WTC11 (cell line): ENCODE data around the gene WDFY3. TPM values are rescaled to one million over a fixed set of nuclear protein-coding genes. Genes with fewer than 3 reads are reported as not detected.

Source experiments
- ATAC-seq: fragments of 200-7000 bp; cut with Tn5 transposase; 2 replicates; pipeline ENCODE4 v1.10.0; 2021; ENCODE audit warnings: mild to moderate bottlenecking, moderate library complexity
- CTCF ChIA-PET: fragments of 300-600 bp; sonication (Branson Sonifier 250); formaldehyde crosslinking; loops from one replicate; lab custom pipeline; 2021; ENCODE audit warnings: antibody characterized with exemption; lab: Charles Lee
- POLR2A ChIA-PET: fragments of 350-600 bp; sonication (Branson Sonifier 250); formaldehyde crosslinking; loops from one replicate; lab custom pipeline; 2021; ENCODE audit warnings: antibody characterized with exemption; lab: Charles Lee
- DNase-seq: peaks from one replicate; pipeline ENCODE4 v3.0.0; 2021; ENCODE audit warnings: low spot score
- H3K27ac Mint-ChIP-seq: 2 replicates; pipeline ENCODE4 v1.8.0; 2021; ENCODE audit warnings: mixed read lengths
- H3K27me3 Mint-ChIP-seq: 2 replicates; pipeline ENCODE4 v1.8.0; 2021; ENCODE audit warnings: low read depth, mild to moderate bottlenecking, moderate library complexity, mixed read lengths
- H3K36me3 Mint-ChIP-seq: 2 replicates; pipeline ENCODE4 v1.8.0; 2021; ENCODE audit warnings: mixed read lengths
- H3K4me1 Mint-ChIP-seq: 2 replicates; pipeline ENCODE4 v1.8.0; 2022; ENCODE audit warnings: mixed read lengths
- H3K4me3 Mint-ChIP-seq: 2 replicates; pipeline ENCODE4 v1.8.0; 2021; ENCODE audit warnings: mild to moderate bottlenecking, moderate library complexity, mixed read lengths
- H3K9me3 Mint-ChIP-seq: 2 replicates; pipeline ENCODE4 v1.8.0; 2021; ENCODE audit warnings: mixed read lengths
- ARID4B ChIP-seq: sonication (generic); formaldehyde crosslinking; IDR thresholded peaks from 2 replicates; pipeline ENCODE4 v1.8.0; 2023; ENCODE audit warnings: missing genetic modification reagents, mild to moderate bottlenecking, borderline replicate concordance
- ATF1 ChIP-seq: sonication (generic); formaldehyde crosslinking; IDR thresholded peaks from 2 replicates; pipeline ENCODE4 v1.8.1; 2023; ENCODE audit warnings: mild to moderate bottlenecking, moderate library complexity, missing genetic modification reagents
- ATF3 ChIP-seq: sonication (generic); formaldehyde crosslinking; conservative IDR thresholded peaks from 2 replicates; pipeline ENCODE4 v1.8.1; 2022; ENCODE audit warnings: mild to moderate bottlenecking, missing genetic modification reagents
- CTCF ChIP-seq: fragments of 200-600 bp; IDR thresholded peaks from 2 replicates; pipeline ENCODE4 v1.8.0; 2022; ENCODE audit warnings: antibody characterized with exemption
- EMX1 ChIP-seq: fragments of 250-450 bp; sonication (Bioruptor Pico); IDR thresholded peaks from 2 replicates; pipeline ENCODE4 v1.8.0; 2021; ENCODE audit warnings: mild to moderate bottlenecking
- GRHL2 ChIP-seq: fragments of 250-450 bp; sonication (Bioruptor Pico); IDR thresholded peaks from 2 replicates; pipeline ENCODE4 v1.8.0; 2022; ENCODE audit warnings: mild to moderate bottlenecking, moderate library complexity; ENCODE audit not compliant: insufficient replicate concordance, severe bottlenecking
- HMGA2 ChIP-seq: fragments of 250-450 bp; sonication (Bioruptor Pico); IDR thresholded peaks from 2 replicates; pipeline ENCODE4 v1.4.0; 2021; ENCODE audit warnings: mild to moderate bottlenecking, moderate library complexity
- IRF2 ChIP-seq: sonication (generic); formaldehyde crosslinking; IDR thresholded peaks from 2 replicates; pipeline ENCODE4 v1.8.0; 2022; ENCODE audit warnings: low read depth, missing genetic modification reagents, borderline replicate concordance
- JUN ChIP-seq: sonication (generic); formaldehyde crosslinking; IDR thresholded peaks from 2 replicates; pipeline ENCODE4 v1.8.0; 2023; ENCODE audit warnings: mild to moderate bottlenecking, missing genetic modification reagents
- MLX ChIP-seq: sonication (generic); formaldehyde crosslinking; IDR thresholded peaks from 2 replicates; pipeline ENCODE4 v1.8.1; 2023; ENCODE audit warnings: mild to moderate bottlenecking, missing genetic modification reagents, moderate library complexity
- NR3C1 ChIP-seq: sonication (generic); formaldehyde crosslinking; conservative IDR thresholded peaks from 2 replicates; pipeline ENCODE4 v1.8.1; 2023; ENCODE audit warnings: low read depth, mild to moderate bottlenecking, missing genetic modification reagents
- OVOL2 ChIP-seq: fragments of 250-450 bp; sonication (Bioruptor Pico); IDR thresholded peaks from 2 replicates; pipeline ENCODE4 v1.9.0; 2021; ENCODE audit warnings: mild to moderate bottlenecking, borderline replicate concordance
- SMAD3 ChIP-seq: sonication (generic); formaldehyde crosslinking; IDR thresholded peaks from 2 replicates; pipeline ENCODE4 v1.8.0; 2022; ENCODE audit warnings: missing genetic modification reagents, mild to moderate bottlenecking, borderline replicate concordance
- TP53 ChIP-seq: sonication (generic); formaldehyde crosslinking; IDR thresholded peaks from 2 replicates; pipeline ENCODE4 v1.8.1; 2023; ENCODE audit warnings: mild to moderate bottlenecking, missing genetic modification reagents
- ZBTB21 ChIP-seq: sonication (generic); formaldehyde crosslinking; IDR thresholded peaks from 2 replicates; pipeline ENCODE4 v1.8.1; 2023; ENCODE audit warnings: mild to moderate bottlenecking, missing genetic modification reagents, borderline replicate concordance
- ZNF219 ChIP-seq: sonication (generic); formaldehyde crosslinking; IDR thresholded peaks from 2 replicates; pipeline ENCODE4 v1.8.0; 2023; ENCODE audit warnings: missing genetic modification reagents, mild to moderate bottlenecking, borderline replicate concordance
- total RNA-seq: library from RNA; stranded (reverse); gene quantifications from 3 replicates; pipeline ENCODE4 v1.2.3, GENCODE V29; 2021
- TF ChIP-seq, protein P1 (sequence below): sonication (generic); formaldehyde crosslinking; IDR thresholded peaks from 2 replicates; pipeline ENCODE4 v1.8.0; 2023; ENCODE audit warnings: missing genetic modification reagents
- TF ChIP-seq, protein P2 (sequence below): fragments of 250-450 bp; sonication (Bioruptor Pico); IDR thresholded peaks from 2 replicates; pipeline ENCODE4 v1.8.0; 2021; ENCODE audit warnings: mild to moderate bottlenecking

Gene WDFY3
- total RNA-seq, 1 experiment from 2014 or later, result 77.2 TPM

GRCh38 chr4:84973856-84974255, 7.4 kb upstream of the WDFY3 start:
- Mint-ChIP-seq H3K27me3 (no peaks in the 10 kb centered on the region), H3K36me3 (no peaks in the 10 kb centered on the region), H3K4me3 (no peak overlapping the region), H3K27ac (no peak overlapping the region), H3K9me3 (no peaks in the 10 kb centered on the region), H3K4me1 (peaks cover 17% of the 10 kb centered on the region)
- DNase-seq (no peak), ATAC-seq (no peak)
- TF ChIP-seq ZBTB21 (CRISPR knock-in tag) (no peak), HMGA2 (CRISPR knock-in tag) (no peak), EMX1 (CRISPR knock-in tag) (no peak), SMAD3 (CRISPR knock-in tag) (no peak), IRF2 (CRISPR knock-in tag) (no peak), MLX (CRISPR knock-in tag) (no peak)
- TF ChIP-seq, protein P1, sequence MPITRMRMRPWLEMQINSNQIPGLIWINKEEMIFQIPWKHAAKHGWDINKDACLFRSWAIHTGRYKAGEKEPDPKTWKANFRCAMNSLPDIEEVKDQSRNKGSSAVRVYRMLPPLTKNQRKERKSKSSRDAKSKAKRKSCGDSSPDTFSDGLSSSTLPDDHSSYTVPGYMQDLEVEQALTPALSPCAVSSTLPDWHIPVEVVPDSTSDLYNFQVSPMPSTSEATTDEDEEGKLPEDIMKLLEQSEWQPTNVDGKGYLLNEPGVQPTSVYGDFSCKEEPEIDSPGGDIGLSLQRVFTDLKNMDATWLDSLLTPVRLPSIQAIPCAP (CRISPR knock-in tag), result no peak
- ChIA-PET POLR2A (no interaction called here), CTCF (interaction anchor here (0.6 kb wide), 1 partner anchor 31 kb away, joined by 3 read pairs; no protein-coding TSS in a partner anchor)

DNA sequence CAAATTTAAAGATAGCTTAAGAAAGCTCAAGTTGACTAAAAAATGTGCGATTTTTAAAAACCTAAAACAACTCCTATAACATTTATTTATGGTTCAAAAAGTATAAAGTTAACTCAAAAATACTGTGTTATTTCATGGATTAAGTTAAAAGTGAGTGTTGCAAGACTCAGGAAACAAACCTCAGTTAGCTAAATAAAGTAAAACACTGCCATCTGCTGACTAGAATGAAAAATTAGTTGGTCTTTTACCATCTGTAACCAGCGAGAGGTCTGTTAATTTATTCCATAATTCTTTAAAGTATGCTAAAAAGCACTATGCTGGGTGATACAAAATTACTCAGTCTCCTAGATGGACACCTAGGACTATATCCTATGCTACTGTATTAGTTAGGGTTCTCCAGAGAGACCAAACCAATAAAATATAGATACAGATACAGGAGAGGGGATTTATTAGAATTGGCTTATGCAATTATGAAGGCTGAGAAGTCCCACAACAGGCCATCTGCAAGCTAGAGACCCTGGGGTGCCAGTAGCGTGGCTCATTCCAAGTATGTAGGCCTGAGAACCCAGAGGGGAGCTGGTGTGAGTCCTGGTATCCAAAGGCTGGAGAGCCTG, 4.9 kb upstream of the WDFY3 start:
- ATAC-seq (no peak), DNase-seq (no peak)
- ChIA-PET POLR2A (no interaction called here), CTCF (interaction anchor here (0.8 to 2.6 kb wide), 8 partner anchors 16 to 393 kb away, joined by 3 to 26 read pairs (median 5); no protein-coding TSS in a partner anchor)
- Mint-ChIP-seq H3K27me3 (0 out of 2 replicates have a peak, but pooled peaks cover 2% of the 10 kb centered on the region), H3K4me3 (no peak overlapping the region), H3K4me1 (peaks cover 27% of the 10 kb centered on the region), H3K27ac (no peak overlapping the region), H3K36me3 (no peaks in the 10 kb centered on the region), H3K9me3 (no peaks in the 10 kb centered on the region)
- TF ChIP-seq ZBTB21 (CRISPR knock-in tag) (no peak), ARID4B (CRISPR knock-in tag) (no peak), CTCF (peak; percentile 23; the same call in 1 of the 2 replicates)

- H3K4me3 Mint-ChIP-seq, result no peak overlapping the region
- no peaks in the 10 kb centered on the region for H3K36me3 Mint-ChIP-seq
- H3K27me3 Mint-ChIP-seq, result 0 out of 2 replicates have a peak, but pooled peaks cover 3% of the 10 kb centered on the region
- H3K9me3 Mint-ChIP-seq, result no peaks in the 10 kb centered on the region
- no peak for DNase-seq
- ChIA-PET CTCF (no interaction called here), POLR2A (no interaction called here)
- ATAC-seq, result no peak
- no peak overlapping the region for H3K27ac Mint-ChIP-seq
- H3K4me1 Mint-ChIP-seq, result peaks cover 33% of the 10 kb centered on the region
- TF ChIP-seq JUN (CRISPR knock-in tag) (no peak), GRHL2 (CRISPR knock-in tag) (no peak), ATF1 (CRISPR knock-in tag) (no peak), CTCF (no peak), NR3C1 (CRISPR knock-in tag) (no peak), ZNF219 (CRISPR knock-in tag) (no peak), OVOL2 (CRISPR knock-in tag) (no peak), ATF3 (no peak), TP53 (CRISPR knock-in tag) (no peak)
- TF ChIP-seq, protein P2, sequence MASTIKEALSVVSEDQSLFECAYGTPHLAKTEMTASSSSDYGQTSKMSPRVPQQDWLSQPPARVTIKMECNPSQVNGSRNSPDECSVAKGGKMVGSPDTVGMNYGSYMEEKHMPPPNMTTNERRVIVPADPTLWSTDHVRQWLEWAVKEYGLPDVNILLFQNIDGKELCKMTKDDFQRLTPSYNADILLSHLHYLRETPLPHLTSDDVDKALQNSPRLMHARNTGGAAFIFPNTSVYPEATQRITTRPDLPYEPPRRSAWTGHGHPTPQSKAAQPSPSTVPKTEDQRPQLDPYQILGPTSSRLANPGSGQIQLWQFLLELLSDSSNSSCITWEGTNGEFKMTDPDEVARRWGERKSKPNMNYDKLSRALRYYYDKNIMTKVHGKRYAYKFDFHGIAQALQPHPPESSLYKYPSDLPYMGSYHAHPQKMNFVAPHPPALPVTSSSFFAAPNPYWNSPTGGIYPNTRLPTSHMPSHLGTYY (CRISPR knock-in tag), result no peak
- TF ChIP-seq, protein P1 (CRISPR knock-in tag), result no peak
These were observed 2.4 kb upstream of the WDFY3 start for GRCh38 chr4:84968925-84969324.
